Stomach (tissue), 4 donors: ENCODE data around the gene PNPLA2.

Source experiments
- POLR2A ChIP-seq, 4 donors: fragments of 450-650 bp; IDR thresholded peaks; one replicate each; pipeline ENCODE4 v1.6.1; 2016; ENCODE audit warnings: antibody characterized with exemption in 4 of 4, control low read depth in 2 of 4, mild to moderate bottlenecking in 1 of 4, moderate library complexity in 1 of 4
- TF ChIP-seq, protein P1 (sequence below), 7 experiments: fragments of 450-650 bp in 4 of 7; fragments of 200-600 bp in 3 of 7; sonication (generic) in 3 of 7; IDR thresholded peaks; one replicate each; pipeline ENCODE4 v1.5.1; 2016 to 2019; ENCODE audit warnings: antibody characterized with exemption in 7 of 7, control low read depth in 2 of 7, mild to moderate bottlenecking in 1 of 7

DNA sequence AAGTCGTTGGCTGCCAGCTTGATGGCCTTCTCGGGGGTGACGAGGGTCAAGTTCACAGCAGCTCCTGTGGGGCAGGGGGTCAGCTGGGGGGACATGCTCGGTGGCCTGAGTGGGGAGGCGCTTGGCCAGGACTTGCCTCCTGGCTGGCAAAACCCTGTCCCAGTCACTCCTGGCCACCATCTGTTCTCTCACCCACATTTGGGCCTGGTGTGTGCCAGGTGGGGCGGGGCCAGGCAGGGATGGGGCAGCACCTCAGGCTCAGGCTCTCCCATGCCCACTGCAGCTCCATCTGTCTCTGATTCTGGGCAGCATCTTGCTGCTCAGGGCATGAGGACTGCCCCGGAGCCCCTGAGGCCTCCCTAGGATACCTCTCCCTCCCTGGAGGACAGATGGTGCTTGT, 25.2 kb upstream of the PNPLA2 start:
- TF ChIP-seq, protein P1, sequence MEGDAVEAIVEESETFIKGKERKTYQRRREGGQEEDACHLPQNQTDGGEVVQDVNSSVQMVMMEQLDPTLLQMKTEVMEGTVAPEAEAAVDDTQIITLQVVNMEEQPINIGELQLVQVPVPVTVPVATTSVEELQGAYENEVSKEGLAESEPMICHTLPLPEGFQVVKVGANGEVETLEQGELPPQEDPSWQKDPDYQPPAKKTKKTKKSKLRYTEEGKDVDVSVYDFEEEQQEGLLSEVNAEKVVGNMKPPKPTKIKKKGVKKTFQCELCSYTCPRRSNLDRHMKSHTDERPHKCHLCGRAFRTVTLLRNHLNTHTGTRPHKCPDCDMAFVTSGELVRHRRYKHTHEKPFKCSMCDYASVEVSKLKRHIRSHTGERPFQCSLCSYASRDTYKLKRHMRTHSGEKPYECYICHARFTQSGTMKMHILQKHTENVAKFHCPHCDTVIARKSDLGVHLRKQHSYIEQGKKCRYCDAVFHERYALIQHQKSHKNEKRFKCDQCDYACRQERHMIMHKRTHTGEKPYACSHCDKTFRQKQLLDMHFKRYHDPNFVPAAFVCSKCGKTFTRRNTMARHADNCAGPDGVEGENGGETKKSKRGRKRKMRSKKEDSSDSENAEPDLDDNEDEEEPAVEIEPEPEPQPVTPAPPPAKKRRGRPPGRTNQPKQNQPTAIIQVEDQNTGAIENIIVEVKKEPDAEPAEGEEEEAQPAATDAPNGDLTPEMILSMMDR (IDR thresholded peaks at IDR 0.05): no peak
- TF ChIP-seq POLR2A (IDR thresholded peaks at IDR 0.05): no peak
